Measurements from ENCODE around the gene HSD17B3. TPM values are rescaled to one million over a fixed set of nuclear protein-coding genes. Genes with fewer than 3 reads are reported as not detected.

Gene HSD17B3
- total RNA-seq = under 1 TPM; 0.20 to 0.44 TPM
- under 1 TPM; 0.54 to 0.84 TPM for polyA plus RNA-seq (ENCODE audit: insufficient read length in 2 of 2)
- long read RNA-seq, donor 1 = 0 reads
- long read RNA-seq, donor 2 = 0 reads
- long read RNA-seq, donor 3 = 0 reads
- long read RNA-seq, donor 4 = 0 reads

GRCh38 chr9:96302021-96302420 is at the start of gene HSD17B3:
HSD17B3 (minus strand) TSS chr9:96302176; CDS start chr9:96302104, 72 bp downstream.
- WGBS (ENCODE audit: insufficient coverage) = 90% methylated on average over 5 of the region's 6 CpGs
- no peaks in the 10 kb centered on the region for H3K9me3 ChIP-seq (ENCODE audit: control insufficient read depth, insufficient read depth, low read length)

GRCh38 chr9:96350866-96351265 is 48.9 kb upstream of the HSD17B3 start:
- Histone ChIP-seq H3K9me3 (ENCODE audit: control insufficient read depth, insufficient read depth, low read length) (peaks cover 2% of the 10 kb centered on the region), H3K27ac (ENCODE audit: low read depth, low read length) (no peak overlapping the region), H3K27me3 (ENCODE audit: control insufficient read depth, insufficient read depth, low read length) (no peaks in the 10 kb centered on the region), H3K4me3 (ENCODE audit: low read depth, low read length) (no peak overlapping the region), H3K4me1 (ENCODE audit: control insufficient read depth, insufficient read depth, low read length) (no peaks in the 10 kb centered on the region), H3K36me3 (ENCODE audit: control insufficient read depth, insufficient read depth, low read length) (no peaks in the 10 kb centered on the region)
- WGBS (ENCODE audit: insufficient coverage) = no CpG with 5 or more reads among the region's 1 CpG
- peak in 1 of 6 donors; percentile 29 for DNase-seq (ENCODE audit: low read depth in 4 of 6, low spot score in 6 of 6)

More at GRCh38 chr9:96302021-96302420, at the start of gene HSD17B3:
- H3K4me3 ChIP-seq (ENCODE audit: low read depth, low read length) = no peak within 1 kb of the TSS
- H3K27ac ChIP-seq (ENCODE audit: low read depth, low read length) = no peak within 1 kb of the TSS
- H3K27me3 ChIP-seq (ENCODE audit: control insufficient read depth, insufficient read depth, low read length) = no peaks in the 10 kb centered on the region
- H3K36me3 ChIP-seq (ENCODE audit: control insufficient read depth, insufficient read depth, low read length) = no peaks in the 10 kb centered on the region
- DNase-seq (ENCODE audit: low read depth in 4 of 6, low spot score in 6 of 6) = no peak
- no peaks in the 10 kb centered on the region for H3K4me1 ChIP-seq (ENCODE audit: control insufficient read depth, insufficient read depth, low read length)

GRCh38 chr9:96348261-96348660 is 46.3 kb upstream of the HSD17B3 start:
- 100% methylated on average over 4 of the region's 5 CpGs for WGBS (ENCODE audit: insufficient coverage)

GRCh38 chr9:96345551-96345950 is 43.6 kb upstream of the HSD17B3 start:
- Histone ChIP-seq H3K27ac (ENCODE audit: low read depth, low read length) (no peak overlapping the region), H3K4me1 (ENCODE audit: control insufficient read depth, insufficient read depth, low read length) (peaks cover 3% of the 10 kb centered on the region), H3K9me3 (ENCODE audit: control insufficient read depth, insufficient read depth, low read length) (no peaks in the 10 kb centered on the region), H3K4me3 (ENCODE audit: low read depth, low read length) (no peak overlapping the region), H3K27me3 (ENCODE audit: control insufficient read depth, insufficient read depth, low read length) (no peaks in the 10 kb centered on the region), H3K36me3 (ENCODE audit: control insufficient read depth, insufficient read depth, low read length) (no peaks in the 10 kb centered on the region)
- no peak for DNase-seq (ENCODE audit: low read depth in 4 of 6, low spot score in 6 of 6)
- 56% methylated on average over 4 of the region's 9 CpGs for WGBS (ENCODE audit: insufficient coverage)

More at GRCh38 chr9:96348261-96348660, 46.3 kb upstream of the HSD17B3 start:
- no peaks in the 10 kb centered on the region for H3K27me3 ChIP-seq (ENCODE audit: control insufficient read depth, insufficient read depth, low read length)
- H3K36me3 ChIP-seq (ENCODE audit: control insufficient read depth, insufficient read depth, low read length) = no peaks in the 10 kb centered on the region
- peaks cover 2% of the 10 kb centered on the region for H3K9me3 ChIP-seq (ENCODE audit: control insufficient read depth, insufficient read depth, low read length)
- H3K4me1 ChIP-seq (ENCODE audit: control insufficient read depth, insufficient read depth, low read length) = no peaks in the 10 kb centered on the region
- no peak for DNase-seq (ENCODE audit: low read depth in 4 of 6, low spot score in 6 of 6)
- H3K27ac ChIP-seq (ENCODE audit: low read depth, low read length) = no peak overlapping the region
- H3K4me3 ChIP-seq (ENCODE audit: low read depth, low read length) = no peak overlapping the region

- WGBS (ENCODE audit: insufficient coverage) = no CpG with 5 or more reads among the region's 6 CpGs
- peak in 2 of 6 donors; percentile 36 to 40 for DNase-seq (ENCODE audit: low read depth in 4 of 6, low spot score in 6 of 6)
- Histone ChIP-seq H3K9me3 (ENCODE audit: control insufficient read depth, insufficient read depth, low read length) (no peaks in the 10 kb centered on the region), H3K4me3 (ENCODE audit: low read depth, low read length) (no peak overlapping the region), H3K27ac (ENCODE audit: low read depth, low read length) (no peak overlapping the region), H3K27me3 (ENCODE audit: control insufficient read depth, insufficient read depth, low read length) (no peaks in the 10 kb centered on the region), H3K4me1 (ENCODE audit: control insufficient read depth, insufficient read depth, low read length) (peaks cover 3% of the 10 kb centered on the region), H3K36me3 (ENCODE audit: control insufficient read depth, insufficient read depth, low read length) (no peaks in the 10 kb centered on the region)
Measured at GRCh38 chr9:96344458-96345180, 42.6 kb upstream of the HSD17B3 start.

GRCh38 chr9:96343515-96344360 is 41.8 kb upstream of the HSD17B3 start:
- whole genome bisulfite sequencing (ENCODE audit: insufficient coverage) = no CpG with 5 or more reads among the region's 5 CpGs
- H3K4me1 ChIP-seq (ENCODE audit: control insufficient read depth, insufficient read depth, low read length) = peaks cover 3% of the 10 kb centered on the region
- H3K27me3 ChIP-seq (ENCODE audit: control insufficient read depth, insufficient read depth, low read length) = no peaks in the 10 kb centered on the region
- H3K9me3 ChIP-seq (ENCODE audit: control insufficient read depth, insufficient read depth, low read length) = no peaks in the 10 kb centered on the region
- no peaks in the 10 kb centered on the region for H3K36me3 ChIP-seq (ENCODE audit: control insufficient read depth, insufficient read depth, low read length)
- no peak overlapping the region for H3K4me3 ChIP-seq (ENCODE audit: low read depth, low read length)
- no peak overlapping the region for H3K27ac ChIP-seq (ENCODE audit: low read depth, low read length)
- peak in 2 of 6 donors; percentile 63 to 70 for DNase-seq (ENCODE audit: low read depth in 4 of 6, low spot score in 6 of 6)

- no peaks in the 10 kb centered on the region for H3K27me3 ChIP-seq (ENCODE audit: control insufficient read depth, insufficient read depth, low read length)
- no peaks in the 10 kb centered on the region for H3K36me3 ChIP-seq (ENCODE audit: control insufficient read depth, insufficient read depth, low read length)
- no peak overlapping the region for H3K4me3 ChIP-seq (ENCODE audit: low read depth, low read length)
- no peak for DNase-seq (ENCODE audit: low read depth in 4 of 6, low spot score in 6 of 6)
- H3K4me1 ChIP-seq (ENCODE audit: control insufficient read depth, insufficient read depth, low read length) = peaks cover 3% of the 10 kb centered on the region
- H3K27ac ChIP-seq (ENCODE audit: low read depth, low read length) = no peak overlapping the region
- WGBS (ENCODE audit: insufficient coverage) = 88% methylated on average over 19 of the region's 20 CpGs
- no peaks in the 10 kb centered on the region for H3K9me3 ChIP-seq (ENCODE audit: control insufficient read depth, insufficient read depth, low read length)
Measured at GRCh38 chr9:96342571-96343245, 40.7 kb upstream of the HSD17B3 start.

- WGBS (ENCODE audit: insufficient coverage) = no CpG with 5 or more reads among the region's 3 CpGs
- H3K9me3 ChIP-seq (ENCODE audit: control insufficient read depth, insufficient read depth, low read length) = no peaks in the 10 kb centered on the region
- no peak overlapping the region for H3K4me3 ChIP-seq (ENCODE audit: low read depth, low read length)
- H3K36me3 ChIP-seq (ENCODE audit: control insufficient read depth, insufficient read depth, low read length) = no peaks in the 10 kb centered on the region
- H3K27me3 ChIP-seq (ENCODE audit: control insufficient read depth, insufficient read depth, low read length) = no peaks in the 10 kb centered on the region
- H3K4me1 ChIP-seq (ENCODE audit: control insufficient read depth, insufficient read depth, low read length) = peaks cover 3% of the 10 kb centered on the region
- no peak overlapping the region for H3K27ac ChIP-seq (ENCODE audit: low read depth, low read length)
- DNase-seq (ENCODE audit: low read depth in 4 of 6, low spot score in 6 of 6) = no peak
Measured at GRCh38 chr9:96340707-96341106, 38.7 kb upstream of the HSD17B3 start.

- H3K9me3 ChIP-seq (ENCODE audit: control insufficient read depth, insufficient read depth, low read length) = no peaks in the 10 kb centered on the region
- H3K36me3 ChIP-seq (ENCODE audit: control insufficient read depth, insufficient read depth, low read length) = no peaks in the 10 kb centered on the region
- no peak overlapping the region for H3K27ac ChIP-seq (ENCODE audit: low read depth, low read length)
- H3K4me3 ChIP-seq (ENCODE audit: low read depth, low read length) = no peak overlapping the region
- no peaks in the 10 kb centered on the region for H3K27me3 ChIP-seq (ENCODE audit: control insufficient read depth, insufficient read depth, low read length)
- H3K4me1 ChIP-seq (ENCODE audit: control insufficient read depth, insufficient read depth, low read length) = peaks cover 3% of the 10 kb centered on the region
- no CpG with 5 or more reads among the region's 3 CpGs for WGBS (ENCODE audit: insufficient coverage)
- DNase-seq (ENCODE audit: low read depth in 4 of 6, low spot score in 6 of 6) = no peak
Measured at GRCh38 chr9:96338299-96338698, 36.3 kb upstream of the HSD17B3 start.

Measured in spinal cord (tissue), 10 donors.